ENCODE data around the gene TNK1.

The TNK1 gene

DNA sequence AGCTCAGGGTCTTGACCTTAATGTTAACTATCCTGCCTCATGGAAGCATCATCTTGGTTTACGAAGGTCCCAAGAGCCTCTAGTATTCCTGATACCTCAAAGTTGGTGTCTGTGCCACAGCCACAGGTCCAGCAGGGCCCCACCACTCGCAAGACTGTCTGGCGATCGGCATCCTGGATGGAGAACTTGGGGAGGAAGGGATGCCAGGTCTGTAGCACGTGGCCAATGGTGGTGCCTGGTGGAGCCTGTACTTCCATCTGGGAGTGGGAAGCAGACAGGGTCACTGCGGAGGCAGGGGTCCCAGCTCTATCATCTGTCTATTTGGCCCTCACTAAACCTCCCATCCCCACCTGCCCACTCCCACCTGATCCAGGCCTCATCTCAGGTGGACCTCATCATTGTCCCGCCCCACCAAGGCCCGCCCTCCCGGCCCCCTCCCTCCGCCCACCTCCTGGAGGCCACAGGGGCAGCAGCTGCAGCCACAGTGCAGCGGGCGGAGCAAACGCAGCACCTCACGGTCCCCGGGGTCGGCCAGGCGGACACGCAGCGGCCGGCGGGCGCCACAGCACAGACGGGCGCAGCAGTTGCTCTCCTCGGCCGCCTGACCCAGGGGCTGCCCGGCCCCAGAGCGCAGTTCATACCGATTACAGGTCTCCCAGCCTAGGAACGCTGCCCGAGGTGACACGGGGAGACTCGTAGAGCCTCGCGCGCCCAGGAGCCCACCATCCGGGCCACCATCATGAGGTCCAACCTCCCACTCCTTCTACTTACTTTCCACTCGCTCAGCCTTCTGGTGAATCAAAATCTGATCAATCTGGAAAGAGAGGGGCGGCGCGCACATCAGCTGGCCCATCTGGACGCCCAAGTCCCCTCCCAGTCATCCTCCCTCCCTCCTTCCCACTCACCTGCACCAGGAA, 12.1 kb downstream of the TNK1 start:
- no peak for DNase-seq (ENCODE audit: low read depth)

DNA sequence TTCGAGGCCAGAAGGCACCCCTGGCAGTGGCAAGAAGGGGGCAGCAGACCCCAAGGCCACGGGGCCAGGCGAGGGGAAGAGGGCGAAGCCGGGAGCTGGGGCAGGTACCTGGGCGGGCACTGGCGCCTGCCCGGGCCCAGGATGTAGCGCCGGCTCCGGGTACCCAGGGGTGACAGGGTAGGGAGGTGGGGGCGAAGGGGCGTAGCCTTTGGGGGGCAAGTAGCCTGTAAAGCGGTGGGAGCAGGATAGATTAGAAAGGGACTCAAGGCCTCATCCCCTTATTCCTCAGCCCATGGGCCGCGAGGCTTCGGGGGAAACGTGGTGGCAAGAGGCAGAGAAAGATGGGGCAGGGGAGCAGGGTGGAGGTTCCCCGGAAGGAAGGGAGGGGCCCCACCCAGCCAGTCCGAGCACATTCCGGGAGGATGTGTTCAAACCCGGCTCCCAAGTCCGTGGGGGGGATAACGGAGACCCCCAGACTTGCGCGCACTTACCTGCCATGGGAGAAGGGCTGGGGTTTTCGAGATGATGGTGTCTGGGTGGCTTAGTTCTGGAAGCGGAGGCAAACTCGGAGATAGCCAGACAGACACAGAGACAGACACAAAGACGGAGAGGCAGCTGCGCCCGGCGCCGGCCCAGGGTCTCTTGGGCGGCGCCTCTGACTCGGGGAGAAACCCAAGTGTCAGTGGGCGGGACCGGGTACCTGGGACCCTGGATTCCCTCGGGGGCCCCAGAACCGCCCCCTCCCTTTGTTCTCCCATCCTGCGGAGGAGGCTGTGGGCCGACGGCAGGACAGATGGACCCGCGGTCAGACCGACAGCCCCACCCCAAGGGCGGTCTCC, 12.9 kb downstream of the TNK1 start:
- peak; percentile 52 for DNase-seq (ENCODE audit: low read depth)

DNA sequence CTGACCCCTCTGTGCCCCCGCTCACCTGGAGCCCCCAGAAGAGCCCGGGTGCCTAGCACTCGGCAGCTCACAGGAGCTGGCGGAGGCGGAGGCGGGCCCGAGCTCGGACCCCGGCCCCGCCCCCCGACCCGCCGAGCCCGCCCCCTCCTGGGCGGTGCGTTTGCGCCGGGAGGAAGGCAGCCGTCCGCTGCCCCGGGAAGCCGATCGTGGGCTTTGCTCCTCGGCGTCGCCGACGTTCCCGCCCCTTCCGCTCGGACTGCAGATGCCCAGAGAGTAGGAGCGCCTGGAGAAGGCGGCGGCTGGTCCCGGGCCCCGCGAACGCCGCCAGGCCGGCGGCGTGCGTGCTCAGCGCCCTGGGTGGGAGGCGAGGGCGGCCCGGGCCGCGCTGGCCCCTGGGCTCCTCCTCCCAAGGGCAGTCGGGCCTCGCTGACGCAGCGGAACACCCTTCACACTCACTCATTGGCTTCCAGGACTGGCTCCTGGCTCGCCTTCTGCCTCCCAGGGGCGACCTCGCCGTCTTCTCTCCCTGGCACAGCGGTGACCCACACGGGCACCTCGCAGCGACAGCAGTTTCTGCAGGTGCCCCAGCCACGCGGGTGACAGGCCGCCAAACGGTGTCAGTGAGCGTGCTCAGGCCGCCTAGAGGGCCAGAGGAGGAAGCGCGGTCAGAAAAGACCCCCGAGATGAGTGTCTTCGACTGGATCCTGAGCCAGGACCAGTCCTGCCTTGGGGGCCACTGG, 13.7 kb downstream of the TNK1 start, which contains the start of gene PLSCR3:
Gene PLSCR3, minus strand, starts transcription at position 74 of the 740 bp plus-strand sequence. CDS start 415 bp downstream, outside the sequence.
- peak; percentile 75 for DNase-seq (ENCODE audit: low read depth)

DNA sequence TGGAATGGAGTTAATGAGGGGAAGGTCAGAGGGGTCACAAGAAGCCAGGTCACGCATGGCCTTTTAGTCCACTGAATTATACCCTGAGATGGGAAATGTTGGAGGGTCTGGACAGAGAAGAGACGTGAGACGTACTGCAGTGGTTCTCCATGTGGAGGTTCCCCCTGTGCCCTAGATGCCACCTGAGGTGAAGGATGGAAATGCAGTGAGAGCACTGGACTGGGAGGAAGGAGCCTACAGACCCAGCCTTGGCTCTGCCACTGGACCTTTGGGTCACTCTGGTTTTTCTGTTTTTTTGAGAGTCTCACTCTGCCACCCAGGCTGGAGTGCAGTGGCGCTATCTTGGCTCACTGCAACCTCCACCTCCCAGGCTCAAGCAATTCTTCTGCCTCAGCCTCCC, 15.3 kb downstream of the TNK1 start:
- DNase-seq (ENCODE audit: low read depth): no peak

DNA sequence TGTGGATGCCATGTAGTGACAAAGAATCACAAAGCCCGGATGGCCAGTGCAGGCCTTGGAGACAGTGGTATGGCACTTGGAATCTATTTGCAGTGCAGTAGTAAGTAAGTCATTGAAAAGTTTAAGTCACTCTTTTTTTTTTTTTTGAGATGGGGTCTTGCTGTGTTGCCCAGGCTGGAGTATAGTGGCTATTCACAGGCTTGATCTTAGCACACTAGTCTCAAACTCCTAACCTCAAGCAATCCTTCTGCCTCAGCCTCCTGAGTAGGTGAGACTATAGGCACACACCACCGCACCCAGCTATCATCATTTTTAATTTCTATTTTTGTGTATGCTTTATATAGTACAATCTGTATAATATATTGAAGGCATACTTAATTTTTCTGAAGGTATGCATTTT, 17.7 kb downstream of the TNK1 start:
- no peak for DNase-seq (ENCODE audit: low read depth)

DNA sequence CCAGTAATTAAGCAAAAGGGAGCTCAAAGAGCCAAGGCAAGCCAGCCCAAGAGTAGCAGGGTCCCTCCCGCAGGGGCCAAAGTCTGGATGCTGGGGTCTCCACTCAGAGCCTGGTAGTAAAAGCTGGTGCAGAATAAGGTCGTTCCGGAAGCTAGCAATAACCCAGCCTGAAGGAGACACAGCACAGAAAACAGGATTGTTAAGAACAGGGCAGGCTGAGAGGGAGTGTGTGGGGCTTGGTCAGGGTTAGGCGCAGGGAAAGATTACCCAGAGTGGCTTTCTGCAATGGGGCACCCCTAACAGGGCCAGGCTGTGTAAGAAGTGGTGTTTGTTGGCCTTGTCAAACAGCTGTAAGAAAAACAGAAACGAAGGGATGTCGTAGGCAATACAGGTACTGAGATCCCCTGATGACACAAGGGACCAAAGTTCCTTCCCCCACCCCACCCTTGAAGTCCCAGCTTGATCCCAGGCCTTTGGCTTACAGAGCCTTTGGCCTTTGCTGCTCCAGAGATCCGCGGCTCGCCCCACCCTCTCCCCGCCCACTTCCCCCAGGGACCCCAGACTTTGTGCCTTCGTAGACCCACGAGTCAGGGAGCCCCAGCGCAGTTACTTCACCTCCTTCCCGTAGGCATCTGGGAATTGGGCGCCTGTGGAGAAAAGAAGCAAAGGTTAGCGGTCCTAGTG, 22.3 kb downstream of the TNK1 start:
- no peak for DNase-seq (ENCODE audit: low read depth)

DNA sequence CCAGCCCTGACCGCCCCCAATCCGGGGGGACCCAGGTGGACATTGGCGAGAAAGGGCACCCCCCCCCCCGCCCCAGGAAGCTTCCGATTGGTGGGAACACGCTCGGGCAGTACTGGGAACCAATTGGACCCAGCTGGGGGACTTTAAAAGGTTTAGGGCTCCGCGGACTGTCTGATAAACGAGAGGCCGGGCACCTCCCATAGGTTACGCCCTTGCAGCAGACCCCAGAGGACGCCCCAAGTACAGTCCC, 22.8 kb downstream of the TNK1 start:
- DNase-seq (ENCODE audit: low read depth): no peak

DNA sequence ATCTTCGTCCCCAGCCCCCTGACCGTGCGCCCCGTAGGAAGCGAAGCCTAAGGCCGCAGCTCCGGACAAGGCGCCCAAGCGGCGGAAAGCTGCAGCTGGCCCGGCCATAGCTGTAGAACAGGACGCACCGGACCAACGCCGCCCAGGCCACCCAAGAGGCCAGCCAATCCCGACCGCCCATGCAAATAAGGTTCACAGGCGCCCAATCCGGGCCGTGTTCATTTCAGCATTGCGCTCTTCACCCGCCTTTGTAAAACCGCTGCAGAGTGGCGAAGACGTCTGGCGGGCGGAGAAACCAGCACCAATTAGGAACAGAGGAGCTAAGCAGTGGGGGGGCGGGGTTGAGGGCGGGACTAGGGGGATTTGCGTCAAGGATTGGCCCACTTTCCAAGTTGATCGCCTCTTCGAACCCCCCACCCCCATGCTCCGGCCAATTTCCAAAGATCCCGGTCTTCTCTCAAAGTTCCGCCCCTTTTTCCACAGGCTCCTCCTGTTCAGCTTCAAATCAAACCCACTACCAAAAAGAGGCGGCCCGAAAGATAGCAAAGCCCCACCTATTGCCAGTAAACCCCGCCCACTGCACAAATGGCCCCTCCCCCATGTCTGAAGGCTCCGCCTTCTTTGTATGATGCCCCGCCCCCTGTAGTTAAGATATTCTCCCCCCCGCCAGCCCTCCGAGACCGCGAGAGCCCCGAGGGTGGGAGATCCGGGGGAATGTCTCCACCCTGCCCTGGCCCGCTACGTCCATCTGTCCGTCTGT, 23.3 kb downstream of the TNK1 start, which contains the start of gene TMEM256:
Gene TMEM256, minus strand, starts transcription at position 121 of the 760 bp plus-strand sequence. Its CDS starts 13 bp downstream, at position 108.
- DNase-seq (ENCODE audit: low read depth): peak; percentile 89

DNA sequence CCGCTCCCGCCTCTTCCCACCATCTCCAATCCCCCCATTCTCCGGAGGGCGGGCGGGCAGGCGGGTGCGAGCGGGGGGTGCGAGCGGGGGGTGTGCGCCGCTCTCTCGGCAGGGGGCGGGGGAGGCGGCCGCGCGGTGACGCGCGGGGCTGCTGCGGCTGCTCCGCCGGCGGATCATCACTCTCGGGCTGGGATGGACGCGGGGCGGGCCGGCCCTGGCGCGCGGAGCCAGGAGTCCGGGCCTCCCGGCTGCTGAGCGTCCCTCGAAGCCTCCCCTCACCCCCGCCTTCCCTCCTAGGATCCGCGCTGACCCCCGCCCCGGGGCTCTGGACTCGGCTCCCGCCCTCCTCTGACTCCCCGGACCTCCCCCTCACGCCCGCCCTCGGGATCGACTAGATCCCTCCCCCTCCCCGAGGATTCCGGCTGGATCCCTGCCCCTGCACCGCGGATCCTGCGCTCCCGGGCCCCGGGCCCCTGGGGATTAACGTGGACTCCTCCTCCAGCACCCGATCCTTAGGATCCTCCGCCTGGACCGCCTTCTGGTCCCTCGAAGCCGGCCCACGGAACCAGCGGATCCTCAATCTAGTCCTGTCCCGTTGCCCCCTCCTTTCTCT, 24.0 kb downstream of the TNK1 start:
- DNase-seq (ENCODE audit: low read depth): peak; percentile 63

DNA sequence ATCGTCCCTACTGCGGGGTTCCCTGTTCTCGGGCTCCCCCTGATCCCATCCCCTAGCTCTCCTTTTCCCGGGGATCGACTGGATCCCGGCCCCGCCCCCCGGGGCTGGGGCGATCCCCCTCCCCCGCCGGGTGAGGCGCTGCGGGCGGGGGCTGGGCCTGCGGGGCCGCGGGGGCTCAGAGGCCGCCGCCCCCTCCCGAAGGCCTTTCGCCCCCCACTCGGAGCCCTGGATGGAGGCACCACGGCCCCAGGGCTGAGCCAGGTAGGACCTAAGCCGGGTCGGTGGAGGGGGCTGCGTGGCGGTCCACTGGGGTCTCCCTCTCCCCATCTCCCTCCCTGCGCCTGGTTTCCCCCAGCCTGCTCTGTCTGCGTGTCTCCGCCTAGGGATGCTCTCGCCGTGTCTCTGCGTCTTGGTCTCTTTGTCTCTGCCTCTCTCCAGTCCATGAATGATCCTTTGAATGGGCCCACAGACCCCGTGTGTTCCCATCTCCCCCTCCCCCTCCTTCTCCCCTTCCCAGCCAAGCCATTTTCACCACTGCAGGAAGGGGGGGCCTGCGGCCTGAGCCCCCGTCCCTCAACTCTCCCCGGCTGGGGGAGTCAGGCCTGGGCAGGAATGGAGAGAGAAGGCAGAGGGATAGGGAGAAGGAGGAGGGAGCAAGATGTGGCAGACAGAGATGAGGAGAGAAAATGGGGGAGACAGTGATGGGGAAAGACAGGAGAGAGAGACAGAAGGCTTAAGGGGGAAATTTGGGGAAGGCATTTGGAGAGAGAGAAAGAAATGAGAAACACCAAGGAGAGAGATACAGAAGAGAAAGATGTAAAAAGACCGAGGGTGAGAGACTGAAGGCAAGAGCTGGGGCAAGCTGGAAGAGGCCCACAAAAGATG, 24.7 kb downstream of the TNK1 start:
- no peak for DNase-seq (ENCODE audit: low read depth)

DNA sequence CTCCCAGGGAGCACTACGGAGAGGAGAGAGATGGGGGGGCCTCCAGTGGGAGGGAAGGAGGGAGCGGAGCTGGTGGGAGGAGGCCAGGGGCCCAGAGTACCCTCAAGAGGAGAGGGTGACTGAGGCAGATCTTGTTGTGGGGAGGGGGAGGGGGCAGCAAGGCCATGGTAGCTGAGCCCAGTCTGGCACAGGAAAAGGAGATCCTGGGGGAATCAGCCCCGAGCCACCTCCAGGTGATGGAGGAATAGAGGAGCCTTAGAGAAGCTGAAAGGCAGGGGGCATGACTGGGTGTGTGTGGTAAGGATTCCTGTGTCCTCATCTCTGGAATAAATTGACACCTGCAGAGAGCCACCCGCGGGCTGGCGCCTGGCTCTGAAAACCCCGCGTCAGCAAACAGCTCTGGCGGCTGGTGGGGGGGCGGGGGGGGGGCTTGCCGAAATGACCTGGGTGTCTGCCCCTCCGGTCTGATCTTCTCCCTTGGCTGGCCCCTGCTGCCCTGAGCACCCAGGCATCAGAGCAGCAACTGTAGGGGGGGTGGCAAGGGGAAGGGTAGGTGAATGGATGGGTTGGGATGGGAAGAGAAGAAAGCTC, 25.4 kb downstream of the TNK1 start:
- no peak for DNase-seq (ENCODE audit: low read depth)

DNA sequence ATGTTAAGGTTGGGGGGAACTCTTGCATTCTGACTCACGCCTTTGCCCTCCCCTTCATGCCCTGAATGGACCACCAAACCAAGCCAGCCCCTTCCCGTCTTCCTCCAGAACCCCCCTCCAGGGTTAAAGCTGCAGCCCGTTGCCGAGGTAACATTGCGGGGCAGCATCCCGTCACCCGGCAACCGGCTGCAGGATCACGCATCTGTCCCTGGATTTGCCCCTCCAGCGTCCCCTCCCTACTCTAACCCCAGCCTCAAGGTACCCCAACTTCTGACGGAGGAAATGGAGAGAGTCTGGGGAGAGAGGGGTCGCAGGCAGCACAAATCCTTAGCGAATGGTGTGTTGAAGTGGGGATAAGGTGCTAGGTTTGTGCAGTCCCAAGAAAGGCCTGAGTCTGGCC, 26.2 kb downstream of the TNK1 start:
- DNase-seq (ENCODE audit: low read depth): no peak

DNA sequence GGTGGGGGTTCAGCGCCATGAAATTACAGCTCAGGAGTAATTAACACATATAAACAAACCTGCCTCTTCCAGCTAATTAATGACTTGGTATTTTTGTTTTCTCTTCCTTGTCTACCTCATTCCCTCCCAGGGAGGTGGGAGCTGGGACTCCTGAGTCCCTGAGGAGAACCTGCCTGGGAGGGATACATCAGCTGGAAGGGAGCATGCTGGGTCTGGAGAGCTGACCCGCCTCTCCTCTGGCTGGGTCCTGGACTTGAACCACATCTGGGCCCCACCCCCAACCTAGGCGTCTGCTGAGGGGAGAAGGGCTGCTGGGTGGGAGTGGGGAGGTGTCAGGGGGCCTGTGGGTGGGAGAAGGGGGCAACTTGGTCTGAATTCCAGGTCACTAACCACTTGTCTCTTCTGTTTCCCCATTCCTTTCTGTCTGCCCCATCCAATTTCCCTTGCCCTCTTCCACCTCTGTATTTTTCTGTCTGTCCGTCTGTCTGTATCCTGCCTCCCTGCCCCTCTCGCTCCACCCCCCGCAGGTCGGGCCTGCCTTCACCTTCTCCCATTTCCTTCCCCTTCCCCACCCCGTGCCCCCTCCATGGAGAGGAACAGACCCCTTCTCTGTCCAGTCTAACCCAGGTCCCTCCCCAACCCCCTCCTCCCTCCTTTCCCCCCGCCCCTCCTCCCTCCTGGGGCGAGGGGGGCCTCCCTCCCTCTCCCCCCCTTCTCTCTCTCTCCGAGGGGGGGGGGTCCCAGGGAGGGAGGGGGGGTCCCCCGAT, 26.8 kb downstream of the TNK1 start, which contains the start of gene NLGN2:
Gene NLGN2, plus strand, starts transcription at position 361 of the 767 bp plus-strand sequence. CDS start 411 bp downstream, outside the sequence.
- no peak for DNase-seq (ENCODE audit: low read depth)

DNA sequence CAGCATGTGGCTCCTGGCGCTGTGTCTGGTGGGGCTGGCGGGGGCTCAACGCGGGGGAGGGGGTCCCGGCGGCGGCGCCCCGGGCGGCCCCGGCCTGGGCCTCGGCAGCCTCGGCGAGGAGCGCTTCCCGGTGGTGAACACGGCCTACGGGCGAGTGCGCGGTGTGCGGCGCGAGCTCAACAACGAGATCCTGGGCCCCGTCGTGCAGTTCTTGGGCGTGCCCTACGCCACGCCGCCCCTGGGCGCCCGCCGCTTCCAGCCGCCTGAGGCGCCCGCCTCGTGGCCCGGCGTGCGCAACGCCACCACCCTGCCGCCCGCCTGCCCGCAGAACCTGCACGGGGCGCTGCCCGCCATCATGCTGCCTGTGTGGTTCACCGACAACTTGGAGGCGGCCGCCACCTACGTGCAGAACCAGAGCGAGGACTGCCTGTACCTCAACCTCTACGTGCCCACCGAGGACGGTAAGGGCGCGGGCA, 27.4 kb downstream of the TNK1 start:
- peak; percentile 16 for DNase-seq (ENCODE audit: low read depth)

DNA sequence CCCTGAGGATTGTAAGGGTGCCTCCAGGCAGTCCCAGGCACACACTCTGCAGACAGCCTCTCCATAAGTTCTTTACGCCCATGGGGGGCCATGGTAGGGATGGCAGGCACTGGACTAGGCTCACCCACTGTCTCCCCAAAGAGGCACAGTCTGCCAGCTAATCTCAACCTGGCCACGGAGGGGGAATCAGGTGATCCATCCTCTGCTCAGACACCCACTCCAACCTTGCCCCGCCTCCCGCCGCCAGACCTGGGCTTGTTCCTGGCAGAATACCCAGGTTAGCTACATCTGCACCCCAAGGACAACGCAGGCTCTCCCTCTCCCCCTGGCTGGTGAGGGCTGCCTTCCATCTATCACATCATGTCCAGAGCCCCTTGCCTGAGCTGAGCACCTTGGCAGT, 28.0 kb downstream of the TNK1 start:
- no peak for DNase-seq (ENCODE audit: low read depth)

DNA sequence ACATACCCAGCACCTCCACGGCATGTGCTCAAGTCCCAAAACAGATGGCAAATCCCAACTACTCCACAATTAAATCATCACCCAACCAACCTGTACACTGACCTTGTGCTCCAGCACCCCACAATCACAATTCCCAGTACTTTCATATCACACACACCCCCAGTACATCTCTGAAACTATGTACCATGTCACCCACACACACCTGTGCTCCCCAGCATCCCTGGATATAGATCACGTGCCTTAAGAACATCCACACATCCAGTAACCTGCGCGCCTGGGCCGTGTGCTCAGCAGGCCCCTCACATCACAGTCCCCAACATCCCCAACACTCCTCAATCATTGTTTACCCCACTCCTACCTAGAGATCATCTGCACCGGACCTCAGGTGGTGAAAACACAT, 28.8 kb downstream of the TNK1 start:
- DNase-seq (ENCODE audit: low read depth): no peak

DNA sequence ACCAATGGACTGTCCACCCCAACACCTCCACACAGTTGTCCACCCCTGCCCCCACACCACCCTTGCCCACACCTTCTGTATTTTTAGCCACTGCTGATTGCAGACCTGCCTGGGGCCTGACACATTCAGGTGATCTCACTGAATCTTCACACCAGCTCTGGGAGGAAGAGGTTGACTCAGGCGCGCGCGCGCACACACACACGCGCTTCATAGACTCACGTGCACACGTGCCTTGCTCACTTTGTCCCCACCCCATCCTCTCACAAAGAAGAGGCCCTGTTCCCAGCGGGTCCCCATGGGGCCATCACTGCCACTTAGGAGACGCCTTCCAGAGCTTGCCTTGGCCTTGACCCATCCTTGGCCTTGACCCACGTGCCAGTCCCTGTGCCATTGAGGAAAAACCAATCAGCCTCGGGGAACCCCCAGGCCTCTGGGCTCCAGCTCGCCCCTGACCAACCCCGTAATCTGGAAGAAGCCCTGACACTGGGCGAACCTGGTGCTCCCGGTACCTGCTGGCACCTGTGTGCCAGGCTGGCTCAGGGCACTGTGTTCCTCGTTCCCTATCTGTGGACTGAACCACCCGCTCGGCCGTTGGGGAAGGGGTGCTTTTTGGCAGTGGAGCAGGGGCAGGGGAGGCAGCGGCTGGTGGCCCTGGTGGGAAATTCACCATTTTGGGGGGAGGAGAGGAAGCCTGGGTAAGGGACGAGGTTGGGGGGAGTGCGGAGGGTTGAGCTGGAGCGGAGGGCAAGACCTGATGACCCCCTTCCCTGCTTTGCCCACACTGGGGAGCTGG, 29.9 kb downstream of the TNK1 start:
- no peak for DNase-seq (ENCODE audit: low read depth)
